ENCODE data around the gene KRT3. TPM values are rescaled to one million over a fixed set of nuclear protein-coding genes. Genes with fewer than 3 reads are reported as not detected.

The KRT3 gene
- total RNA-seq, 1 donor from 2014 or later: not detected

DNA sequence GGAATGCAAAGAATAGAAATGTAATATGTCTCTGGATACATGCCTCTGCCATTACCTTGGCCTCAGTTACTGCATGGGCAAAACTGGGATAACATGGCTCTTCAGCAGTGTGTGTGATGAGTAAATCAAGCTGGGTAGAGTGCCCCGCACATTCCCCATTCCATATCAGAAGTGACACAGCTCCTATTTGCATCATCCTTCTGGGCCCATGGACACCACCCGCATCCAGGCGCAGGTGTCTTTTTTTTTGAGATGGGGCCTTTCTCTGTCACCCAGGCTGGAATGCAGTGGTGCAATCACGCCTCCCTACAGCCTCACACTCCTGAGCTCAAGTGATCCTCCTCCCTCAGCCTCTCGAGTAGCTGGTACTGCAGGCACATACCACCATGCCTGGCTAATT, 50.4 kb downstream of the KRT3 start:
- no peak for DNase-seq (ENCODE audit: low read depth)
- TF ChIP-seq, protein P1, sequence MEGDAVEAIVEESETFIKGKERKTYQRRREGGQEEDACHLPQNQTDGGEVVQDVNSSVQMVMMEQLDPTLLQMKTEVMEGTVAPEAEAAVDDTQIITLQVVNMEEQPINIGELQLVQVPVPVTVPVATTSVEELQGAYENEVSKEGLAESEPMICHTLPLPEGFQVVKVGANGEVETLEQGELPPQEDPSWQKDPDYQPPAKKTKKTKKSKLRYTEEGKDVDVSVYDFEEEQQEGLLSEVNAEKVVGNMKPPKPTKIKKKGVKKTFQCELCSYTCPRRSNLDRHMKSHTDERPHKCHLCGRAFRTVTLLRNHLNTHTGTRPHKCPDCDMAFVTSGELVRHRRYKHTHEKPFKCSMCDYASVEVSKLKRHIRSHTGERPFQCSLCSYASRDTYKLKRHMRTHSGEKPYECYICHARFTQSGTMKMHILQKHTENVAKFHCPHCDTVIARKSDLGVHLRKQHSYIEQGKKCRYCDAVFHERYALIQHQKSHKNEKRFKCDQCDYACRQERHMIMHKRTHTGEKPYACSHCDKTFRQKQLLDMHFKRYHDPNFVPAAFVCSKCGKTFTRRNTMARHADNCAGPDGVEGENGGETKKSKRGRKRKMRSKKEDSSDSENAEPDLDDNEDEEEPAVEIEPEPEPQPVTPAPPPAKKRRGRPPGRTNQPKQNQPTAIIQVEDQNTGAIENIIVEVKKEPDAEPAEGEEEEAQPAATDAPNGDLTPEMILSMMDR (IDR thresholded peaks at IDR 0.05; ENCODE audit: insufficient read depth, low read length, poor library complexity, severe bottlenecking): no peak
- H3K36me3 ChIP-seq (ENCODE audit: control insufficient read depth, insufficient read depth, low read length): no peaks in the 10 kb centered on the region
- H3K27me3 ChIP-seq (ENCODE audit: control insufficient read depth, insufficient read depth, low read length): peaks cover 3% of the 10 kb centered on the region
- no peak overlapping the region for H3K4me3 ChIP-seq (ENCODE audit: low read depth, low read length)

DNA sequence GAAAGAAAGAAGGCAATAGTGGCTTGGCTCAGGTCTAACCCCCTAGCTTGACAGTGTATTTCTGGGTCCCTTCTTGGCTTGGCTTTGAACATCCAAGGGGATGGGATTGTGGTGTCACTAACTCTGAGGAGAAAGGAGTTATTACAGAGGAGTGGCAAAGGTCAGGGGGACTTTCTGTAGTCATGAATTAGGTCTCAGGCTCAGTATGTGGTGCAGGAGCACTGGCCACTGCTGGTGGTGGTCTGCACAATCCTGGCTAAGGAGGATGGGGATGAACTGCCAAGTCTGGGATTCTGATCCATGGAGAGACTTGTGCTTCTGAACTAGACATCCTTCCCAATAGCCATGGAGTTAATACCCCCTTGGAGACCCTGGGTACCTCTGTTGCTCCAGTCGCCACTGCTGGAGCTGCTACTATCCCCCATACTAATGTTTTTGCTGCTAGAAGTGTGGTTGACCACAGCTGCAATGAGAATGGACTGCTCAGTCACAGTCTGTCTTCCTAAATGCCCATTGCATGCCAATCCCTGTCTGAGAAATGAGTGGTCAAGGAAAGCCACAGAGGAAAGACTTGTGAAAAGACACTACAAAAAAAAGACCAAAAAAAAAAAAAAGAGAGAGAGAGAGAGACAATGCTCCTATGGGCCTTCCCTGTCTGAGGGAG, 51.3 kb downstream of the KRT3 start:
- Histone ChIP-seq H3K27me3 (ENCODE audit: control insufficient read depth, insufficient read depth, low read length) (peaks cover 3% of the 10 kb centered on the region), H3K4me3 (ENCODE audit: low read depth, low read length) (no peak overlapping the region), H3K36me3 (ENCODE audit: control insufficient read depth, insufficient read depth, low read length) (no peaks in the 10 kb centered on the region)
- TF ChIP-seq, protein P1 (IDR thresholded peaks at IDR 0.05; ENCODE audit: insufficient read depth, low read length, poor library complexity, severe bottlenecking): no peak
- DNase-seq (ENCODE audit: low read depth): no peak

DNA sequence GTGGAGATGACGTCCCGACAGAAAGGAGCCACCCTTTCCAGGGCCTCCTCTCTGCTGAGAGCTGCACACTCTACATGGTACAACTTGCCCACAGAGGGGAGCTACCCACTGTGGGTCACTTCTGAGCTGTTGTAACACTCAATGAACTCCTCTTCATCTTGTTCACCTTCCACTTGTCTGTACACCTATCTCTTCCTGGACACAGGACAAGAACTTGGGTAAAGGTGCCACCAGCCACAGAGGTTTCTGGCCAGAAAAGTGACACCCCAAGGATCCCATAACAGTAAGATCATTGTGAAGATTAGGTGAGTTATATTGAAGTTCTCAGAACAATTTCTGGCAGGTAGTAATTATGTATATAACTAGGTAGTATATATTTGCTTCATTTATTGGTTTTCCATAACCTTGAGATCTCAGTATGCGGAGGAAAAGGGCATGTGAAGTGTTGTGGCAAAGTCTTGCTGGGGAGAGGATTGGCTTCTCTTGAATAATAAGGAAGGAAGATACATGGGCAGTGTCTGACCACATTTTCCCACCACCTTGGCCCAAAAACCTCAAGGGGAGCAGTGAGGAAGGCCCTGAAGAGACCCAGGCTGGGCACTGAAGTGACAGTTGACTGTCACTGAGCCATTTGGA, 53.0 kb downstream of the KRT3 start:
- DNase-seq (ENCODE audit: low read depth): no peak
- TF ChIP-seq, protein P1 (IDR thresholded peaks at IDR 0.05; ENCODE audit: insufficient read depth, low read length, poor library complexity, severe bottlenecking): no peak
- Histone ChIP-seq H3K36me3 (ENCODE audit: control insufficient read depth, insufficient read depth, low read length) (no peaks in the 10 kb centered on the region), H3K4me3 (ENCODE audit: low read depth, low read length) (no peak overlapping the region), H3K27me3 (ENCODE audit: control insufficient read depth, insufficient read depth, low read length) (peaks cover 3% of the 10 kb centered on the region)

DNA sequence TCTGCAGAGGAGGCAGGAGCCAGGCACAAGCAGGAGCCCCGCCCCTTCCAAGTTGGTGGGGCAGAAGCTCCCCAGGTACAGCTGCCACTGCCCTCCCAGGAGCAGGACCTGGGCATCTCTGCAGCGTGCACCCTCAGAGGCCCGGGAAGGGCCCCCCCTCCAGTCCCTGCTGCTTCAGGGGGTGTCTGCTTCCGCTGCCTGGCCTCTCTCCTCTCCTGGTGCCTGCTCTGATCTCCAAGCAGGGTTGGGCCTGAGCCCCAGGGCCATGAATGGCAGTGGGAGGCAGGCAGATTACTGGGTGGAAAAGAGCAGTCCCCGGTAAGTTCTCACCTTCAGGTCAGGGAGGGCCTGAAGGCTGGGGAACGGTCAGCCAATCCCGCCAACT, 53.7 kb downstream of the KRT3 start:
- peaks cover 3% of the 10 kb centered on the region for H3K27me3 ChIP-seq (ENCODE audit: control insufficient read depth, insufficient read depth, low read length)
- no peaks in the 10 kb centered on the region for H3K36me3 ChIP-seq (ENCODE audit: control insufficient read depth, insufficient read depth, low read length)
- TF ChIP-seq, protein P1 (IDR thresholded peaks at IDR 0.05; ENCODE audit: insufficient read depth, low read length, poor library complexity, severe bottlenecking): no peak
- no peak for DNase-seq (ENCODE audit: low read depth)
- H3K4me3 ChIP-seq (ENCODE audit: low read depth, low read length): no peak overlapping the region

DNA sequence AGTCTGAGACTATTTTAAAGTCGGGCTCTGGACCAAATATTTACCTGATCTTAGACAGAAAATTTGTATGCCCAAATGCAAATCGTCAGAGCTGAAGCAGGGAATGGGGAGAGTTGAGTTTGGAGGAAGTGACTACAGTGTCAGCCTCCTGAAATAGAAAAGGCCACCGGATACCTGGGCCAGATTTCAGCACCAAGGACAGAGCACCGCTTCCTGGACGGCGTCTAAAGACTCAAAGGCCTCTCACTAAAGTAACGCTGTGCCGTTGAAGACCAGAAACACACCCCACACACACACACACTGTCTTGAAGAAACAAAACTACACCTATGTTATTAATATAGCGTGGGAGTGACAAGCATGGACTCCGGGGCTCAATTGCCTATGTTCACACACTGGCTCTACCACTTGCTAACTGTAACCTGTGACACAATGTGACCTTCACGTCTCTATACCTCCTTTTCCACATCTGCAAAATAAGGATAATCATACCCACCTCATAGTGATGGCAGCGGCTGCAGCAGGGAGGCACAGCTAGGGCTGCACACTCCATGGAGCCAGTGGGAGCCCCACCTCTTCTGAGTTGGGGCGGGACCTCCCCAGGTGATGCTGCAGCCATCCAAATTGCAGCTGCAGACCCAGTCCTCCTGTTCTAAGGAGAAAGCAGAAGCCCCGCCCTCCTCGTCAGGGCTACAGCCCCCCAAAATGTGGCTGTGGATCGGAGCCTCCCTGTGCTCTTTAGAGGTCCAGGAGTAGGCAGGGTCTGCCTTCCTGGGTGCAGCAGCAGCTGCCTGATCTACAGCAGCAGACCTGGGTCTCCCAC, 54.3 kb downstream of the KRT3 start:
- Histone ChIP-seq H3K36me3 (ENCODE audit: control insufficient read depth, insufficient read depth, low read length) (no peaks in the 10 kb centered on the region), H3K4me3 (ENCODE audit: low read depth, low read length) (no peak overlapping the region), H3K27me3 (ENCODE audit: control insufficient read depth, insufficient read depth, low read length) (peaks cover 3% of the 10 kb centered on the region)
- TF ChIP-seq, protein P1 (IDR thresholded peaks at IDR 0.05; ENCODE audit: insufficient read depth, low read length, poor library complexity, severe bottlenecking): no peak
- peak; percentile 7 for DNase-seq (ENCODE audit: low read depth)
